Bronchial epithelial cell (primary cell): ENCODE results near the gene G3BP1. TPM values are rescaled to one million over a fixed set of nuclear protein-coding genes. Genes with fewer than 3 reads are reported as not detected.
"Not testable (repeated sequence)": the region's sequence is repeated elsewhere in the genome, so short reads cannot be mapped to it uniquely, and the experiment has no call there.

Source experiments
- DNase-seq: peaks from one replicate; pipeline ENCODE4 v3.0.0-alpha.2; 2010; ENCODE audit warnings: low read depth
- FAIRE-seq: peaks from 2 replicates; lab custom pipeline; 2011; peaks lifted over from hg19 to GRCh38; lab: Jason Lieb, UNC
- H3K27me3 ChIP-seq: 2 replicates; pipeline ENCODE4 v1.5.1; 2011; ENCODE audit warnings: low read length; ENCODE audit not compliant: control insufficient read depth, insufficient read depth
- H3K36me3 ChIP-seq: 2 replicates; pipeline ENCODE4 v1.5.1; 2011; ENCODE audit warnings: low read length; ENCODE audit not compliant: control insufficient read depth, insufficient read depth
- H3K4me3 ChIP-seq: 2 replicates; pipeline ENCODE4 v1.5.1; 2011; ENCODE audit warnings: mild to moderate bottlenecking, low read depth, low read length, control low read depth
- total RNA-seq: library from RNA; depleted of rRNA; stranded (reverse); fragments of >200 nt; gene quantifications from 2 replicates; pipeline ENCODE4 v1.2.1, GENCODE V29; 2014
- TF ChIP-seq, protein P1 (sequence below): IDR thresholded peaks from 2 replicates; pipeline ENCODE4 v1.5.1; 2011; ENCODE audit warnings: mild to moderate bottlenecking, moderate library complexity, low read length, control low read depth, inconsistent platforms; ENCODE audit not compliant: insufficient read depth, severe bottlenecking

G3BP1 gene
- total RNA-seq, 1 donor from 2014 or later, result 242 TPM

DNA sequence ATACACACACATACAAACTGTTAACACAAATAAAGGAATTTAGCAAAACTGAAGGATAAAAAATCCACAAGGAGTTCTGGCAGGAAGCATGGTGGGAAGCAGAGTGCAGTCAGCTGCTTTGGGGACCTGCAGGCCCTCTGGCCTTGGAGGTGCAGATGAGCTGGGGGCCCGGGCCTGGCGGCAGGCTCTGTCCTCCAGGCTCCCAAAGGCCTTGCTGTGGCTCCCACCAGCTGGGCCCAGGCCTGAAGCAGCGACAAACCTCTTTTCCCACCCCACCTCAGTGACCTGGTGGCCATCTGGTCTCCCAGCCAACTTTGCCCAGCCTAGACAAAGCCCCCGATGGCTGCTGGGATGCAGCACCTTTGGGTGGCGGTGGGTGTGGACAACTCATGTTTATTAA, 85.1 kb downstream of the G3BP1 start:
- DNase-seq (no peak), FAIRE-seq (no peak)
- no peaks in the 10 kb centered on the region for H3K27me3 ChIP-seq
- H3K36me3 ChIP-seq, result no peaks in the 10 kb centered on the region
- TF ChIP-seq, protein P1, sequence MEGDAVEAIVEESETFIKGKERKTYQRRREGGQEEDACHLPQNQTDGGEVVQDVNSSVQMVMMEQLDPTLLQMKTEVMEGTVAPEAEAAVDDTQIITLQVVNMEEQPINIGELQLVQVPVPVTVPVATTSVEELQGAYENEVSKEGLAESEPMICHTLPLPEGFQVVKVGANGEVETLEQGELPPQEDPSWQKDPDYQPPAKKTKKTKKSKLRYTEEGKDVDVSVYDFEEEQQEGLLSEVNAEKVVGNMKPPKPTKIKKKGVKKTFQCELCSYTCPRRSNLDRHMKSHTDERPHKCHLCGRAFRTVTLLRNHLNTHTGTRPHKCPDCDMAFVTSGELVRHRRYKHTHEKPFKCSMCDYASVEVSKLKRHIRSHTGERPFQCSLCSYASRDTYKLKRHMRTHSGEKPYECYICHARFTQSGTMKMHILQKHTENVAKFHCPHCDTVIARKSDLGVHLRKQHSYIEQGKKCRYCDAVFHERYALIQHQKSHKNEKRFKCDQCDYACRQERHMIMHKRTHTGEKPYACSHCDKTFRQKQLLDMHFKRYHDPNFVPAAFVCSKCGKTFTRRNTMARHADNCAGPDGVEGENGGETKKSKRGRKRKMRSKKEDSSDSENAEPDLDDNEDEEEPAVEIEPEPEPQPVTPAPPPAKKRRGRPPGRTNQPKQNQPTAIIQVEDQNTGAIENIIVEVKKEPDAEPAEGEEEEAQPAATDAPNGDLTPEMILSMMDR, result no peak
- no peak overlapping the region for H3K4me3 ChIP-seq

DNA sequence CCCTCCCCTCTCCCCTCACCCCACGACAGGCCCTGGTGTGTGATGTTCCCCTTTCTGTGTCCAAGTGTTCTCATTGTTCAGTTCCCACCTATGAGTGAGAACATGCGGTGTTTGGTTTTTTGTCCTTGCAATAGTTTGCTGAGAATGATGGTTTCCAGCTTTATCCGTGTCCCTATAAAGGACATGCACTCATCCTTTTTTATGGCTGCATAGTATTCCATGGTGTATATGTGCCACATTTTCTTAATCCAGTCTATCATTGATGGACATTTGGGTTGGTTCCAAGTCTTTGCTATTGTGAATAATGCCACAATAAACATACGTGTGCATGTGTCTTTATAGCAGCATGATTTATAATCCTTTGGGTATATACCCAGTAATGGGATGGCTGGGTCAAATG, 89.1 kb downstream of the G3BP1 start:
- not testable (repeated sequence) for FAIRE-seq, H3K4me3 ChIP-seq, DNase-seq

More for the DNA sequence above, 89.1 kb downstream of the G3BP1 start:
- H3K36me3 ChIP-seq, H3K27me3 ChIP-seq: not testable (repeated sequence)

Other genes with a start within 250 kb of the G3BP1 start
- gene FAT2, start 180.6 kb upstream of the G3BP1 start, total RNA-seq, result 34.2 and 62.6 TPM in 2 replicates
- 10.5 and 22.6 TPM in 2 replicates for gene SPARC, start 85.0 kb upstream of the G3BP1 start, total RNA-seq
- gene ATOX1, start 13.3 kb upstream of the G3BP1 start, total RNA-seq, result 26.9 and 61.4 TPM in 2 replicates
- not detected in 2 replicates for gene GLRA1, start 152.9 kb downstream of the G3BP1 start, total RNA-seq